ENCODE measurements around the gene GBP4. TPM values are rescaled to one million over a fixed set of nuclear protein-coding genes. Genes with fewer than 3 reads are reported as not detected.

GBP4 gene
- total RNA-seq, 1 experiment from 2014 or later, result 0.05 TPM

DNA sequence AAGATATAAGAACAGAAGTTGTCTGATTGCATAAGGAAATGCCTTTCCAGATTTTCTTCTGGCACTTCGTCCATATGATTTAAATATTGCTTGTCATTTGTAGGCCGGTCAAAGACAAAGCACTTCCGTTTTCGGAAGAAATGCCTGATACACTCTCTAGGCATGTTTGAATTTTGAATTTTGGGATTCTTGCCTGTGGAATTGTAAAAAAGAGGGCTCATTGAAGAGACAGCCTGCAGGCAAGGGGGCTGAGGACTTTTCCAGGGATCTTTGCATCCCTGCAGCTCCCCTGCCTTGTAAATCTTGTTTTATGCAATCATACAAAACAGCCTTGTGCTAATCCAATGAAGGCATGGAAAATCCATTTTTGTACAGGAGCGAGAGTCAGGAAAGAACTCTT lies 7.4 kb downstream of the GBP4 start:
- no peaks in the 10 kb centered on the region for H3K4me1 ChIP-seq (ENCODE audit: control insufficient read depth in 1 of 2, insufficient read depth in 2 of 2, low read length in 2 of 2)
- ChIA-PET CTCF (no interaction called here), RAD21 (ENCODE audit: low non-redundant PET in 1 of 2, low total read pairs in 2 of 2, uncharacterized antibody in 2 of 2, unreplicated experiment in 2 of 2) (no interaction called here), POLR2A (interaction anchor here (0.6 kb wide), 1 partner anchor 490 kb away, joined by 3 read pairs; no protein-coding TSS in a partner anchor)
- H3K9ac ChIP-seq (ENCODE audit: low read length), result no peak overlapping the region
- no peaks in the 10 kb centered on the region for H3K9me2 ChIP-seq (ENCODE audit: insufficient read depth)
- intact Hi-C loops (cut with micrococcal nuclease), result no loop called here
- ATAC-seq (no peak), DNase-seq (ENCODE audit: low read depth, low spot score) (no peak)
- H3K4me2 ChIP-seq (ENCODE audit: low read length), result no peak overlapping the region
- no peaks in the 10 kb centered on the region for H3K36me3 ChIP-seq (ENCODE audit: control insufficient read depth in 1 of 2, insufficient read depth in 2 of 2, low read length in 2 of 2)
- no peak overlapping the region for H3K4me3 ChIP-seq (replicated peaks in 1 of 2; ENCODE audit: low read depth in 1 of 2, low read length in 2 of 2)
- H3K9me3 ChIP-seq (ENCODE audit: control insufficient read depth in 1 of 2, insufficient read depth in 1 of 2, low read depth in 1 of 2, low read length in 2 of 2), result no peaks in the 10 kb centered on the region
- TF ChIP-seq ZFX (IDR thresholded peaks at IDR 0.05), result no peak
- no peak for TF ChIP-seq EZH2 (IDR thresholded peaks at IDR 0.05)
- TF ChIP-seq, protein P1, sequence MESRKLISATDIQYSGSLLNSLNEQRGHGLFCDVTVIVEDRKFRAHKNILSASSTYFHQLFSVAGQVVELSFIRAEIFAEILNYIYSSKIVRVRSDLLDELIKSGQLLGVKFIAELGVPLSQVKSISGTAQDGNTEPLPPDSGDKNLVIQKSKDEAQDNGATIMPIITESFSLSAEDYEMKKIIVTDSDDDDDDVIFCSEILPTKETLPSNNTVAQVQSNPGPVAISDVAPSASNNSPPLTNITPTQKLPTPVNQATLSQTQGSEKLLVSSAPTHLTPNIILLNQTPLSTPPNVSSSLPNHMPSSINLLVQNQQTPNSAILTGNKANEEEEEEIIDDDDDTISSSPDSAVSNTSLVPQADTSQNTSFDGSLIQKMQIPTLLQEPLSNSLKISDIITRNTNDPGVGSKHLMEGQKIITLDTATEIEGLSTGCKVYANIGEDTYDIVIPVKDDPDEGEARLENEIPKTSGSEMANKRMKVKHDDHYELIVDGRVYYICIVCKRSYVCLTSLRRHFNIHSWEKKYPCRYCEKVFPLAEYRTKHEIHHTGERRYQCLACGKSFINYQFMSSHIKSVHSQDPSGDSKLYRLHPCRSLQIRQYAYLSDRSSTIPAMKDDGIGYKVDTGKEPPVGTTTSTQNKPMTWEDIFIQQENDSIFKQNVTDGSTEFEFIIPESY (IDR thresholded peaks at IDR 0.05; ENCODE audit: extremely low read depth, insufficient replicate concordance, low read length), result no peak
- no peak for TF ChIP-seq EZH2phosphoT487 (IDR thresholded peaks at IDR 0.05; ENCODE audit: borderline replicate concordance)
- no peak overlapping the region for H3K27ac ChIP-seq (ENCODE audit: low read depth, low read length)
- H4K20me1 ChIP-seq (ENCODE audit: insufficient read depth), result no peaks in the 10 kb centered on the region
- H3K79me2 ChIP-seq (ENCODE audit: insufficient read depth, low read length), result no peaks in the 10 kb centered on the region
- no peak overlapping the region for H2AFZ ChIP-seq (ENCODE audit: low read depth, low read length, poor library complexity, severe bottlenecking)
- BruUV-seq (replicated peaks), result no TSS peak
- H3K27me3 ChIP-seq (ENCODE audit: insufficient read depth, low read length), result no peaks in the 10 kb centered on the region

GRCh38 chr1:89190017-89190416 lies 8.7 kb downstream of the GBP4 start:
- peak; percentile 40; the same call in 1 of the 2 replicates for ATAC-seq

More at GRCh38 chr1:89190017-89190416, 8.7 kb downstream of the GBP4 start:
- Histone ChIP-seq H3K9me3 (ENCODE audit: control insufficient read depth in 1 of 2, insufficient read depth in 1 of 2, low read depth in 1 of 2, low read length in 2 of 2) (no peaks in the 10 kb centered on the region), H3K27me3 (ENCODE audit: insufficient read depth, low read length) (no peaks in the 10 kb centered on the region), H4K20me1 (ENCODE audit: insufficient read depth) (no peaks in the 10 kb centered on the region), H3K79me2 (ENCODE audit: insufficient read depth, low read length) (no peaks in the 10 kb centered on the region), H3K4me2 (ENCODE audit: low read length) (no peak overlapping the region), H3K4me1 (ENCODE audit: control insufficient read depth in 1 of 2, insufficient read depth in 2 of 2, low read length in 2 of 2) (no peaks in the 10 kb centered on the region), H3K27ac (ENCODE audit: low read depth, low read length) (no peak overlapping the region), H2AFZ (ENCODE audit: low read depth, low read length, poor library complexity, severe bottlenecking) (no peak overlapping the region), H3K36me3 (ENCODE audit: control insufficient read depth in 1 of 2, insufficient read depth in 2 of 2, low read length in 2 of 2) (no peaks in the 10 kb centered on the region), H3K9me2 (ENCODE audit: insufficient read depth) (no peaks in the 10 kb centered on the region), H3K4me3 (replicated peaks in 1 of 2; ENCODE audit: low read depth in 1 of 2, low read length in 2 of 2) (no peak overlapping the region), H3K9ac (ENCODE audit: low read length) (no peak overlapping the region)
- ChIA-PET POLR2A (no interaction called here), CTCF (interaction anchor here (1.0 kb wide), 1 partner anchor 104 kb away, joined by 3 read pairs; no protein-coding TSS in a partner anchor), RAD21 (ENCODE audit: low non-redundant PET in 1 of 2, low total read pairs in 2 of 2, uncharacterized antibody in 2 of 2, unreplicated experiment in 2 of 2) (no interaction called here)
- BruUV-seq (replicated peaks), result no TSS peak
- intact Hi-C loops (cut with micrococcal nuclease), result no loop called here
- no peak for TF ChIP-seq ZNF274 (IDR thresholded peaks at IDR 0.05; ENCODE audit: low read depth, low read length)
- no peak for TF ChIP-seq RAD21 (IDR thresholded peaks at IDR 0.05; ENCODE audit: low read depth)
- TF ChIP-seq CBX3 (IDR thresholded peaks at IDR 0.05; ENCODE audit: low read depth), result no peak
- no peak for TF ChIP-seq EZH2phosphoT487 (IDR thresholded peaks at IDR 0.05; ENCODE audit: borderline replicate concordance)
- no peak for TF ChIP-seq SP1 (IDR thresholded peaks at IDR 0.05; ENCODE audit: low read depth)
- TF ChIP-seq JUND (IDR thresholded peaks at IDR 0.05), result no peak
- no peak for TF ChIP-seq CTCF (IDR thresholded peaks at IDR 0.05 in 2 of 3, conservative IDR thresholded peaks at IDR 0.05 in 1 of 3; ENCODE audit: borderline replicate concordance in 1 of 3, insufficient read depth in 1 of 3, low read depth in 2 of 3, low read length in 2 of 3)
- no peak for TF ChIP-seq FOSL1 (IDR thresholded peaks at IDR 0.05; ENCODE audit: low read depth)
- no peak for DNase-seq (ENCODE audit: low read depth, low spot score)

Data from HCT116 (cell line).